GM12878 (cell line): ENCODE results near the gene PIAS1.

Source experiments
- EZH2 ChIP-seq: IDR thresholded peaks from 2 replicates; pipeline ENCODE4 v1.6.1; 2012; ENCODE audit warnings: low read depth, mild to moderate bottlenecking, control low read depth, inconsistent platforms, low read length, borderline replicate concordance; ENCODE audit not compliant: control insufficient read depth
- TF ChIP-seq, protein P1 (sequence below), 3 experiments: IDR thresholded peaks in 2 of 3; conservative IDR thresholded peaks in 1 of 3; 2 replicates each; pipeline ENCODE4 v1.5.1; 2011; ENCODE audit warnings: low read depth in 3 of 3, low read length in 3 of 3, mild to moderate bottlenecking in 3 of 3, control low read depth in 2 of 3, moderate library complexity in 2 of 3, inconsistent platforms in 1 of 3, mixed read lengths in 1 of 3; ENCODE audit not compliant: control insufficient read depth in 2 of 3, insufficient read depth in 1 of 3; ENCODE audit errors: extremely low read depth in 1 of 3

DNA sequence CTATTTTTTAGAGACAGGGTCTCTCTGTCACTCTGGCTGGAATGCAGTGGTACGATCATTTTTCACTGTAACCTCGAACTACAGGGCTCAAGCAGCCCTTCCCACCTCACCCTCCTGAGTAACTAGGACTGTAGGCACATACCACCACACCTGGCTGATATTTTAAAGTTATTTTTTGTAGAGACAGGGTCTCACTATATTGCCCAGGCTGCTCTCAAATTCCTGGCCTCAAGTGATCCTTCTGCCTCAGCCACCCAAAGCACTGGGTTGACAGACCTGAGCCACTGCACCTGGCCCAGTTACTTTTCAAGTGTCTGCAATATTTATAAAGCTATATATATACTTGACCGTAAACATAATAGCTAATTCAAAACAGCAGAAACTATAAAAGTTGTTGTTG lies 75.0 kb downstream of the PIAS1 start:
- no peak for TF ChIP-seq EZH2
- TF ChIP-seq, protein P1, sequence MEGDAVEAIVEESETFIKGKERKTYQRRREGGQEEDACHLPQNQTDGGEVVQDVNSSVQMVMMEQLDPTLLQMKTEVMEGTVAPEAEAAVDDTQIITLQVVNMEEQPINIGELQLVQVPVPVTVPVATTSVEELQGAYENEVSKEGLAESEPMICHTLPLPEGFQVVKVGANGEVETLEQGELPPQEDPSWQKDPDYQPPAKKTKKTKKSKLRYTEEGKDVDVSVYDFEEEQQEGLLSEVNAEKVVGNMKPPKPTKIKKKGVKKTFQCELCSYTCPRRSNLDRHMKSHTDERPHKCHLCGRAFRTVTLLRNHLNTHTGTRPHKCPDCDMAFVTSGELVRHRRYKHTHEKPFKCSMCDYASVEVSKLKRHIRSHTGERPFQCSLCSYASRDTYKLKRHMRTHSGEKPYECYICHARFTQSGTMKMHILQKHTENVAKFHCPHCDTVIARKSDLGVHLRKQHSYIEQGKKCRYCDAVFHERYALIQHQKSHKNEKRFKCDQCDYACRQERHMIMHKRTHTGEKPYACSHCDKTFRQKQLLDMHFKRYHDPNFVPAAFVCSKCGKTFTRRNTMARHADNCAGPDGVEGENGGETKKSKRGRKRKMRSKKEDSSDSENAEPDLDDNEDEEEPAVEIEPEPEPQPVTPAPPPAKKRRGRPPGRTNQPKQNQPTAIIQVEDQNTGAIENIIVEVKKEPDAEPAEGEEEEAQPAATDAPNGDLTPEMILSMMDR (IDR thresholded peaks at IDR 0.05 in 2 of 3, conservative IDR thresholded peaks at IDR 0.05 in 1 of 3; ENCODE audit: control insufficient read depth in 2 of 3, extremely low read depth in 1 of 3, insufficient read depth in 1 of 3, low read depth in 3 of 3, low read length in 3 of 3): no peak
